A549 treated with dexamethasone at 1 μM for 4 hours (cell line): ENCODE measurements around the gene DIRAS1. TPM values are rescaled to one million over a fixed set of nuclear protein-coding genes. Genes with fewer than 3 reads are reported as not detected.

ENCODE experiments used
- total RNA-seq: library from RNA; stranded (reverse); fragments of 200-300 nt; extraction: Qiagen RNA extraction; gene quantifications from 5 replicates; pipeline ENCODE4 v1.2.3, GENCODE V29; 2022

Gene DIRAS1, protein sequence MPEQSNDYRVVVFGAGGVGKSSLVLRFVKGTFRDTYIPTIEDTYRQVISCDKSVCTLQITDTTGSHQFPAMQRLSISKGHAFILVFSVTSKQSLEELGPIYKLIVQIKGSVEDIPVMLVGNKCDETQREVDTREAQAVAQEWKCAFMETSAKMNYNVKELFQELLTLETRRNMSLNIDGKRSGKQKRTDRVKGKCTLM
- 2.8 to 4.7 TPM (median 4.1 TPM) in 5 replicates for total RNA-seq

DNA sequence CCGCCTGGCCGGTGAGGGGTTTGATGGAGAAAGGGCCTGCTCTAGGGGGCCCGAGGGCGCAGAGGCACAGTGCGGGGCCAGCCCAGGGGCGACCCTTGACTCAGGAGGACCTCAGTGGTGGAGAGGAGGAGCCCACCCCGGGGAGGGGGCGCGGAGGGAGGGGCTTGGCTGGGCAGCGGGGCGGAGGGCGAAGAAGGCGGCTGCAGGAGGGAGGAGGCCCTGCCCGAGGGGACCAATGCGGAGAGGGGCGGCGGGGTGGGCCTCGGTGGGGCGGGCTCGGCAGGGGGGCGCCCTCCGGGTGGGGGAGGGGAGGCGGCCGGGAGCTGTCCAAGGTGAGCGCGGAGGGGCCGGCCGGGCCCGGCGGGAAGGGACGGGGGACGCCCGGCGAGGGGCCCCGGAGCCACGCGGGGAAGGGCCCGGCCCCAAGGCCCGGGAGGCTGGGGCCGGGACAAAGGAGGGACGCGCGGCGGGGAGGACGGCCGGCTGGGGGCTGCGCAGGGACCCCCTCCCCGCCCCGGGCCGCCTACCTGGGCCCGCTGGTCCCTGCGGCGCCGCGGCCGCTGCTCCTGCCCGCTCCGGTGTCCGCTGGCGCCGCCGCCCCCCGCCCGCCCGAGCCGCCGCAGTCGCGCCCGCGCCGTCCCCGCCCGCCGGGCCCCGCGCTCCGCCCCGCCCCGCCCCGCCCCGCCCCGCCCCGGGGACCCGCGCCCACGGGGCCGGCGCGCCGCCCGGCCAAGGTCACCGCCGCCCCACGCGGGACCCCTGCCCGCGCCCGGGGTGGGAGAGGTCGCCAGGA is at the start of gene DIRAS1:
Gene DIRAS1 (minus strand): TSS at position 596 of the 793 bp plus-strand sequence. CDS start 3,566 bp downstream, outside the sequence.

DNA sequence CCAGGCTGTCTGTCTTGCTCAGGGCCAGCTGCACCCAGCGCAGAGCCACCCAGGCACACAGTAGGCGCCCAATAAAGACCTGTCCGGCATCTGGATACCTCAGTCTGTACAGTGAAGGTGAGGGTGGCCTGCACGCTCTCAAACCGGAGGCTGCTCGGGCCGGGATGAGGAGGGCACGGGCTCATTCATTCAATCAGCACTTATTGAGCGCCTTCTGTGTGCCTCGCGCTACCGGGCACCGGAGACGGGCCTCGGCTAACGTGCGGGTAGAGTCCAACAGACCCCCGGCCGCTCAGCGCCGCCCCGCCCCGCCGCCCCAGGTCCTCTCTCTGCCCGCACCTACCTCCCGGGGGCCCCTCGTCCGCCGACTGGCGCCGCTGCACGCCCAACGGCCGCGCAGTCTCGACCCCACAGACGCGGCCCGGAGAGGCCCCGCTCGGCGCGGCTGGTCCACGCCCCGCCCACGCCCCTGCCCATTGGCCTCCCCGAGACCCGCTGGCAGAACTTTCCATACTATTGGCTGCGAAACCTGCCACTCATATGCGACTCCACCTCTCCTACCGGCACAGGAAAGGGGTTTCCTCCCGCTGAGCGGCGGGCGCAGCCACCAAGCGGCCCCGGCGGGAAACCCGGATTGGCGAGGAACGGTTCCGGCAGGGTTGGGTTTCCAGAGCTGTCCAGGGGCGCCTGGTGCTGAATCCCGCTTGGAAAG is 18.6 kb upstream of the DIRAS1 start, which contains the start of gene SLC39A3:
Gene SLC39A3 (minus strand): TSS at position 416 of the 712 bp plus-strand sequence. CDS start 2,760 bp downstream, outside the sequence.

DNA sequence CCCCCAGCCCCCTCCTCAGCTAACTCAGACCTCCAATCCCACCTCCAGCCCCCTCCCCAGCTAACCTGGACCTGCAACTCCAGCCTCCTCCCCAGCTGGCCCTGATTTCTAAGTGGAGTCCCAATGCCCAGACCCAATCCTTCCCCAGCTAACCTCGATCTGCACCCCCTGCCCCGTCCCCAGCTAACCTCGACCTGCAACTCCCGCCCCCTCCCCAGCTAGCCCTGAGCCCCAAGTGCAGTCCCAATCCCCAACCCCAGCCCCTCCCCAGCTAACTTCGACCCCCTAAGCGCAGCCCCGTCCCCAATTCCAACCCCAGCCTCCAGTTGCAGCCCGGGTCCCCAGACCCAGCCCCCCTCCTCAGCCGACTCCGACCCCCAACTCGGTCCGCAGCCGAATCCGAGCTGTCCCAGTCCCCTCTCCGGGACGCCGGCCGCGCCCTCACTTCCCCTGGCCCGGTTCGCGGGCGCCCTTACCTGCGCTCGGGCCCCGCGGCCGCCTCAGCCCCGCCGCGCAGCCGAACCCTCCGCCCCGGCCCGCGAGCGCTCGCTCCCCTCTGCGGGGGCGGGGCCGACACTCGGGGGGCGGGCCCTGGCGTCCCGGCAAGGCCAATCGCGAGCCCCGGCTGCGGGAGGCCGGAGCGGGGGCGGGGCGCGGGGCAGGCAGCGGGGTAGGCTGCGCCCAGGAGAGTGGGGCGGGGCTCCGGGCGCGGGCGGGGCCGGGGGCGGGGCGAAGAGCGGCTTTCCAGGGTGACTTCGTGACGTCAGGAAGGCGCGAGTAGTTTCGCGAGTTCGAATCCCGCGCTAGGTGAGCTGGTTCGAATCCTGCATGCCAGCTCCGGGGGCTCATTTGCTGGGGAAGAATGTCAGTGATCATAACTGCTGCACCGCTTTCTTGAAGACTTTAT is 18.7 kb downstream of the DIRAS1 start, which contains the start of gene GNG7:
Gene GNG7 (minus strand): TSS at position 525 of the 907 bp plus-strand sequence. CDS start 182,006 bp downstream, outside the sequence.

Other genes with a start within 250 kb of the DIRAS1 start
- gene GADD45B, start 245.2 kb downstream of the DIRAS1 start, total RNA-seq, result 96.5 to 124 TPM (median 112 TPM) in 5 replicates
- gene GNG7, start 18.7 kb downstream of the DIRAS1 start, total RNA-seq, result 0.02 to 0.08 TPM (median 0.07 TPM) in 5 replicates
- 26.6 to 29.2 TPM (median 27.5 TPM) in 5 replicates for gene SLC39A3, start 18.6 kb upstream of the DIRAS1 start, total RNA-seq
- gene SGTA, start 61.9 kb upstream of the DIRAS1 start, total RNA-seq, result 51.4 to 81.2 TPM (median 71.6 TPM) in 5 replicates
- 72.3 to 103 TPM (median 94.3 TPM) in 5 replicates for gene THOP1, start 64.1 kb upstream of the DIRAS1 start, total RNA-seq
- gene ZNF554, start 98.5 kb upstream of the DIRAS1 start, total RNA-seq, result 0.67 to 1.1 TPM (median 0.93 TPM) in 5 replicates
- gene ZNF555, start 120.1 kb upstream of the DIRAS1 start, total RNA-seq, result 1.4 to 3.2 TPM (median 2.3 TPM) in 5 replicates
- 0.01 to 0.19 TPM (median 0.04 TPM) in 5 replicates for gene ZNF556, start 146.0 kb upstream of the DIRAS1 start, total RNA-seq
- 3.9 to 6.0 TPM (median 4.5 TPM) in 5 replicates for gene ZNF57, start 179.6 kb upstream of the DIRAS1 start, total RNA-seq
- 1.6 to 1.8 TPM (median 1.8 TPM) in 5 replicates for gene ZNF77, start 223.6 kb upstream of the DIRAS1 start, total RNA-seq